Measurements from ENCODE around the gene CAMTA1. TPM values are rescaled to one million over a fixed set of nuclear protein-coding genes. Genes with fewer than 3 reads are reported as not detected.

The CAMTA1 gene
- polyA plus RNA-seq, 1 donor from 2014 or later = 162 TPM

GRCh38 chr1:7006996-7007871 is 222.0 kb downstream of the CAMTA1 start:
- Histone ChIP-seq H3K36me3 (ENCODE audit: insufficient read depth, low read length) (no peaks in the 10 kb centered on the region), H3F3A (ENCODE audit: insufficient read depth, low read length, poor library complexity, severe bottlenecking) (no peaks in the 10 kb centered on the region), H2AFZ (ENCODE audit: low read depth, low read length) (no peak overlapping the region), H3K4me2 (ENCODE audit: low read length) (no peak overlapping the region), H3K27ac (ENCODE audit: low read length) (no peak overlapping the region), H3K9me3 (ENCODE audit: low read length) (no peaks in the 10 kb centered on the region), H3K79me2 (replicated peaks; ENCODE audit: insufficient read depth, low read length) (no peaks in the 10 kb centered on the region), H3K9ac (ENCODE audit: low read length) (no peak overlapping the region), H3K27me3 (ENCODE audit: insufficient read depth, low read depth, low read length) (no peaks in the 10 kb centered on the region), H4K20me1 (ENCODE audit: insufficient read depth) (no peaks in the 10 kb centered on the region), H3K4me3 (ENCODE audit: low read length) (no peak overlapping the region), H3K9me2 (ENCODE audit: insufficient read depth, low read length) (no peaks in the 10 kb centered on the region)
- TF ChIP-seq, protein P1, sequence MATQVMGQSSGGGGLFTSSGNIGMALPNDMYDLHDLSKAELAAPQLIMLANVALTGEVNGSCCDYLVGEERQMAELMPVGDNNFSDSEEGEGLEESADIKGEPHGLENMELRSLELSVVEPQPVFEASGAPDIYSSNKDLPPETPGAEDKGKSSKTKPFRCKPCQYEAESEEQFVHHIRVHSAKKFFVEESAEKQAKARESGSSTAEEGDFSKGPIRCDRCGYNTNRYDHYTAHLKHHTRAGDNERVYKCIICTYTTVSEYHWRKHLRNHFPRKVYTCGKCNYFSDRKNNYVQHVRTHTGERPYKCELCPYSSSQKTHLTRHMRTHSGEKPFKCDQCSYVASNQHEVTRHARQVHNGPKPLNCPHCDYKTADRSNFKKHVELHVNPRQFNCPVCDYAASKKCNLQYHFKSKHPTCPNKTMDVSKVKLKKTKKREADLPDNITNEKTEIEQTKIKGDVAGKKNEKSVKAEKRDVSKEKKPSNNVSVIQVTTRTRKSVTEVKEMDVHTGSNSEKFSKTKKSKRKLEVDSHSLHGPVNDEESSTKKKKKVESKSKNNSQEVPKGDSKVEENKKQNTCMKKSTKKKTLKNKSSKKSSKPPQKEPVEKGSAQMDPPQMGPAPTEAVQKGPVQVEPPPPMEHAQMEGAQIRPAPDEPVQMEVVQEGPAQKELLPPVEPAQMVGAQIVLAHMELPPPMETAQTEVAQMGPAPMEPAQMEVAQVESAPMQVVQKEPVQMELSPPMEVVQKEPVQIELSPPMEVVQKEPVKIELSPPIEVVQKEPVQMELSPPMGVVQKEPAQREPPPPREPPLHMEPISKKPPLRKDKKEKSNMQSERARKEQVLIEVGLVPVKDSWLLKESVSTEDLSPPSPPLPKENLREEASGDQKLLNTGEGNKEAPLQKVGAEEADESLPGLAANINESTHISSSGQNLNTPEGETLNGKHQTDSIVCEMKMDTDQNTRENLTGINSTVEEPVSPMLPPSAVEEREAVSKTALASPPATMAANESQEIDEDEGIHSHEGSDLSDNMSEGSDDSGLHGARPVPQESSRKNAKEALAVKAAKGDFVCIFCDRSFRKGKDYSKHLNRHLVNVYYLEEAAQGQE (IDR thresholded peaks at IDR 0.05; ENCODE audit: borderline replicate concordance) = no peak
- TF ChIP-seq RAD21 (conservative IDR thresholded peaks at IDR 0.05) (no peak), TAF1 (IDR thresholded peaks at IDR 0.05; ENCODE audit: low read depth) (no peak), POLR2AphosphoS5 (IDR thresholded peaks at IDR 0.05) (no peak), EP300 (conservative IDR thresholded peaks at IDR 0.05; ENCODE audit: poor library complexity, severe bottlenecking) (no peak), SMC3 (conservative IDR thresholded peaks at IDR 0.05; ENCODE audit: poor library complexity) (no peak)

- Histone ChIP-seq H3K27me3 (ENCODE audit: insufficient read depth, low read depth, low read length) (no peaks in the 10 kb centered on the region), H3K79me2 (replicated peaks; ENCODE audit: insufficient read depth, low read length) (no peaks in the 10 kb centered on the region), H4K20me1 (ENCODE audit: insufficient read depth) (no peaks in the 10 kb centered on the region), H3K4me3 (ENCODE audit: low read length) (no peak overlapping the region), H3F3A (ENCODE audit: insufficient read depth, low read length, poor library complexity, severe bottlenecking) (no peaks in the 10 kb centered on the region), H3K9me2 (ENCODE audit: insufficient read depth, low read length) (no peaks in the 10 kb centered on the region), H3K27ac (ENCODE audit: low read length) (no peak overlapping the region), H3K4me2 (ENCODE audit: low read length) (no peak overlapping the region), H3K36me3 (ENCODE audit: insufficient read depth, low read length) (no peaks in the 10 kb centered on the region), H2AFZ (ENCODE audit: low read depth, low read length) (no peak overlapping the region), H3K9me3 (ENCODE audit: low read length) (no peaks in the 10 kb centered on the region), H3K9ac (ENCODE audit: low read length) (no peak overlapping the region)
- TF ChIP-seq RAD21 (conservative IDR thresholded peaks at IDR 0.05) (no peak), EZH2 (IDR thresholded peaks at IDR 0.05; ENCODE audit: borderline replicate concordance, insufficient read depth, low read length, poor library complexity, severe bottlenecking) (no peak), TAF1 (IDR thresholded peaks at IDR 0.05; ENCODE audit: low read depth) (no peak), EP300 (conservative IDR thresholded peaks at IDR 0.05; ENCODE audit: poor library complexity, severe bottlenecking) (no peak), MXI1 (conservative IDR thresholded peaks at IDR 0.05; ENCODE audit: poor library complexity, severe bottlenecking) (no peak), SMC3 (conservative IDR thresholded peaks at IDR 0.05; ENCODE audit: poor library complexity) (no peak), POLR2AphosphoS5 (IDR thresholded peaks at IDR 0.05) (no peak)
- TF ChIP-seq, protein P2, sequence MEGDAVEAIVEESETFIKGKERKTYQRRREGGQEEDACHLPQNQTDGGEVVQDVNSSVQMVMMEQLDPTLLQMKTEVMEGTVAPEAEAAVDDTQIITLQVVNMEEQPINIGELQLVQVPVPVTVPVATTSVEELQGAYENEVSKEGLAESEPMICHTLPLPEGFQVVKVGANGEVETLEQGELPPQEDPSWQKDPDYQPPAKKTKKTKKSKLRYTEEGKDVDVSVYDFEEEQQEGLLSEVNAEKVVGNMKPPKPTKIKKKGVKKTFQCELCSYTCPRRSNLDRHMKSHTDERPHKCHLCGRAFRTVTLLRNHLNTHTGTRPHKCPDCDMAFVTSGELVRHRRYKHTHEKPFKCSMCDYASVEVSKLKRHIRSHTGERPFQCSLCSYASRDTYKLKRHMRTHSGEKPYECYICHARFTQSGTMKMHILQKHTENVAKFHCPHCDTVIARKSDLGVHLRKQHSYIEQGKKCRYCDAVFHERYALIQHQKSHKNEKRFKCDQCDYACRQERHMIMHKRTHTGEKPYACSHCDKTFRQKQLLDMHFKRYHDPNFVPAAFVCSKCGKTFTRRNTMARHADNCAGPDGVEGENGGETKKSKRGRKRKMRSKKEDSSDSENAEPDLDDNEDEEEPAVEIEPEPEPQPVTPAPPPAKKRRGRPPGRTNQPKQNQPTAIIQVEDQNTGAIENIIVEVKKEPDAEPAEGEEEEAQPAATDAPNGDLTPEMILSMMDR (IDR thresholded peaks at IDR 0.05; ENCODE audit: poor library complexity, severe bottlenecking) = no peak
- TF ChIP-seq, protein P1 (IDR thresholded peaks at IDR 0.05; ENCODE audit: borderline replicate concordance) = no peak
Observed at GRCh38 chr1:7007902-7008301, 222.6 kb downstream of the CAMTA1 start.

All from neural cell (in vitro differentiated cells).